BE2C (cell line): ENCODE data around the gene UGT1A6.

ENCODE experiments used
- DNase-seq: peaks from one replicate; pipeline ENCODE4 v3.0.0-alpha.2; 2020
- H3K27me3 ChIP-seq: fragments of 250-450 bp; sonication (Bioruptor Pico); 2 replicates; pipeline ENCODE4 v1.5.1; 2020; ENCODE audit warnings: mild to moderate bottlenecking
- H3K36me3 ChIP-seq: fragments of 250-450 bp; sonication (Bioruptor Pico); 2 replicates; pipeline ENCODE4 v1.5.1; 2020; ENCODE audit warnings: mild to moderate bottlenecking
- H3K4me1 ChIP-seq: fragments of 250-450 bp; sonication (Bioruptor Pico); 2 replicates; pipeline ENCODE4 v1.5.1; 2020
- H3K4me3 ChIP-seq: 2 replicates; pipeline ENCODE4 v1.5.1; 2011; ENCODE audit warnings: low read depth, low read length
- H3K9me3 ChIP-seq: fragments of 250-450 bp; sonication (Bioruptor Pico); 2 replicates; pipeline ENCODE4 v1.5.1; 2020
- CTCF ChIP-seq: IDR thresholded peaks from 2 replicates; pipeline ENCODE4 v1.5.1; 2012; ENCODE audit warnings: mild to moderate bottlenecking, low read depth, low read length

Gene UGT1A6

DNA sequence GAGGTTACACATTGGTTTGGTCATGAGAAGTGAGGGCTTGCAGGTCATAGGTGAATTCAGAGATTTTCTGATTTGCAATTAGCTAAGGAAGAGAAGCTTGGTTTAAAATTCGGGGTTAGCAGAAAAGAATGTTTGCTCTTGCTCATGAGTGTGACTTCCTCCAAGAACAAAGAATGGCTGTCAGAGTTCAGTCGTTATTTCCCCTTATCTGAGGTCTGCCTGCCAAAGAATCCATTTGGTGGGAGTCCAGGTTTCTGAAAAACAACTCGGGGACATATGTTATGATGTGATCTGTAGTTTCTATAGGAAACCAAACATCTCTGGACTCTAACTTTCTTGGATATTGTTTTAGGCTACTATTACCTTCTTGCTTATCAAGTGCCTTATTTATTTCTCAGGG, 3.2 kb upstream of the UGT1A6 start:
- Histone ChIP-seq H3K9me3 (no peaks in the 10 kb centered on the region), H3K36me3 (no peaks in the 10 kb centered on the region), H3K4me1 (no peaks in the 10 kb centered on the region), H3K27me3 (no peaks in the 10 kb centered on the region), H3K4me3 (no peak overlapping the region)
- TF ChIP-seq CTCF = no peak
- DNase-seq = no peak

DNA sequence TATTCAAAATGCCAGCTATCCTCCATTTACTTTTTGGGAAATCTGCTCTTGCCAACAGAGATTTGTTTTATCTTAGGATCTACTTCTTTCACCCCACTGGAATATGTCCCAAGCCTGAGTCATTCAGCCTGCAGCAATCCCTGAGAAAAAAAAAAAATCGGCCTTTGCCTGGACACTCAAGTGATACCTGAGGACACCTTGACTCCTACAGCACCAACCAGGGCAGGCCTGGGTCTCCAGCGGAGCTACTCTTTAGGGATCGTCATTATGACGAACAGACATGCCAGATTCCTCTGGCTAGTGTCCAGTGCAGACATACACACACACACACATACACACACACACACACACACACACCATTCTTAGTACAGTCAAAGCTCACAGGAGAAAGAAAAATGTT, 2.2 kb upstream of the UGT1A6 start:
- H3K4me1 ChIP-seq = no peaks in the 10 kb centered on the region
- no peak overlapping the region for H3K4me3 ChIP-seq
- DNase-seq = no peak
- no peaks in the 10 kb centered on the region for H3K36me3 ChIP-seq
- no peak for TF ChIP-seq CTCF
- H3K9me3 ChIP-seq = no peaks in the 10 kb centered on the region
- H3K27me3 ChIP-seq = no peaks in the 10 kb centered on the region

GRCh38 chr2:233691443-233692433, 952 bp upstream of the UGT1A6 start:
- no peak for DNase-seq
- Histone ChIP-seq H3K4me3 (no peak overlapping the region), H3K9me3 (no peaks in the 10 kb centered on the region), H3K27me3 (no peaks in the 10 kb centered on the region), H3K36me3 (no peaks in the 10 kb centered on the region), H3K4me1 (no peaks in the 10 kb centered on the region)
- TF ChIP-seq CTCF = no peak

GRCh38 chr2:233693963-233694362, 1.3 kb downstream of the UGT1A6 start:
- no peaks in the 10 kb centered on the region for H3K9me3 ChIP-seq
- H3K4me1 ChIP-seq = no peaks in the 10 kb centered on the region
- no peaks in the 10 kb centered on the region for H3K27me3 ChIP-seq
- no peak for DNase-seq
- H3K36me3 ChIP-seq = no peaks in the 10 kb centered on the region
- H3K4me3 ChIP-seq = no peak overlapping the region
- no peak for TF ChIP-seq CTCF

- H3K4me1 ChIP-seq = peaks cover 4% of the 10 kb centered on the region; the same call in 1 of the 2 replicates
- H3K9me3 ChIP-seq = no peaks in the 10 kb centered on the region
- H3K4me3 ChIP-seq = no peak overlapping the region
- TF ChIP-seq CTCF = no peak
- no peaks in the 10 kb centered on the region for H3K36me3 ChIP-seq
- DNase-seq = no peak
- no peaks in the 10 kb centered on the region for H3K27me3 ChIP-seq
Observed at GRCh38 chr2:233698740-233699139, 6.0 kb downstream of the UGT1A6 start.

DNA sequence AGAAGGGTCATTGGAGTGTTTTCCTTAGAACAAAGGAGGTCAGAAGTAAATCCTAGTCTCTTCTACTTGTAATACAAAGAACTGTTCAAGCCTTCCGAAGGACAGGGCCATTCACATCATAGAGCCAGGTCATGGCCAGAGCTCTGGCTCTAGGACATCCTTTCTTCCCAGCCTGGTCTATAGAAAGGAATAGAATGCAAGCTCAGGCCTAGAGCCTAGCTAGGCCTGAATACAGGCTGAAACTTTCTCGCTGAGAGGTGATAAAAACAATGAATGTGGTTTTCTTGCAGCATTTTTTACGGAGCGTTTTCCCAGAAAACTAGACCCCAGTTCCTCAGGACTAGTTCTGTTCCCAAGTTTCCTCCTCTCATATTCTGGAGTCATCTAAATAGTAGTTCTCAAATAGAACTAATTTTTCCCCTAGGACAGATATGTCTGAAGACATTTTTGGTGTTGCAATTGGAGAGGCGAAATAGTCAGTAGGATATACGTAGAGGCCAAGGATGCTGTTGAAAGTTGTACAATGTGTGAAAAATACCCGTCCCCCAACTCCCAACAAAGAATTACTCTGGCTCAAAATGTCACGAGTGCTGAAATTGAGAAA, 6.8 kb downstream of the UGT1A6 start:
- no peaks in the 10 kb centered on the region for H3K27me3 ChIP-seq
- DNase-seq = no peak
- H3K36me3 ChIP-seq = no peaks in the 10 kb centered on the region
- H3K9me3 ChIP-seq = no peaks in the 10 kb centered on the region
- H3K4me1 ChIP-seq = peaks cover 4% of the 10 kb centered on the region; the same call in 1 of the 2 replicates
- TF ChIP-seq CTCF = no peak
- H3K4me3 ChIP-seq = no peak overlapping the region
